Transverse colon (tissue), 4 donors: ENCODE results near the gene CAPN12.

ENCODE experiments used
- EP300 ChIP-seq: sonication (generic); formaldehyde crosslinking; IDR thresholded peaks from one replicate; pipeline ENCODE4 v1.6.1; 2017; ENCODE audit warnings: antibody characterized with exemption, low read depth
- POLR2A ChIP-seq: fragments of 450-650 bp; IDR thresholded peaks from one replicate; pipeline ENCODE4 v1.6.1; 2016; ENCODE audit warnings: antibody characterized with exemption, mild to moderate bottlenecking, moderate library complexity
- POLR2AphosphoS5 ChIP-seq, 3 donors: sonication (generic); formaldehyde crosslinking; IDR thresholded peaks; one replicate each; pipeline ENCODE4 v1.6.1; 2016; ENCODE audit warnings: antibody characterized with exemption in 3 of 3
- TF ChIP-seq, protein P1 (sequence below), 5 experiments: fragments of 200-600 bp in 3 of 5; fragments of 450-650 bp in 2 of 5; sonication (generic) in 3 of 5; IDR thresholded peaks; 1 replicate in 2 of 5; 2 replicates in 3 of 5; pipeline ENCODE4 v1.5.1; 2016 to 2017; ENCODE audit warnings: antibody characterized with exemption in 5 of 5, inconsistent platforms in 3 of 5, mild to moderate bottlenecking in 2 of 5, moderate library complexity in 1 of 5

- TF ChIP-seq, protein P1, sequence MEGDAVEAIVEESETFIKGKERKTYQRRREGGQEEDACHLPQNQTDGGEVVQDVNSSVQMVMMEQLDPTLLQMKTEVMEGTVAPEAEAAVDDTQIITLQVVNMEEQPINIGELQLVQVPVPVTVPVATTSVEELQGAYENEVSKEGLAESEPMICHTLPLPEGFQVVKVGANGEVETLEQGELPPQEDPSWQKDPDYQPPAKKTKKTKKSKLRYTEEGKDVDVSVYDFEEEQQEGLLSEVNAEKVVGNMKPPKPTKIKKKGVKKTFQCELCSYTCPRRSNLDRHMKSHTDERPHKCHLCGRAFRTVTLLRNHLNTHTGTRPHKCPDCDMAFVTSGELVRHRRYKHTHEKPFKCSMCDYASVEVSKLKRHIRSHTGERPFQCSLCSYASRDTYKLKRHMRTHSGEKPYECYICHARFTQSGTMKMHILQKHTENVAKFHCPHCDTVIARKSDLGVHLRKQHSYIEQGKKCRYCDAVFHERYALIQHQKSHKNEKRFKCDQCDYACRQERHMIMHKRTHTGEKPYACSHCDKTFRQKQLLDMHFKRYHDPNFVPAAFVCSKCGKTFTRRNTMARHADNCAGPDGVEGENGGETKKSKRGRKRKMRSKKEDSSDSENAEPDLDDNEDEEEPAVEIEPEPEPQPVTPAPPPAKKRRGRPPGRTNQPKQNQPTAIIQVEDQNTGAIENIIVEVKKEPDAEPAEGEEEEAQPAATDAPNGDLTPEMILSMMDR (IDR thresholded peaks at IDR 0.05): no peak
- TF ChIP-seq EP300: no peak
- TF ChIP-seq POLR2AphosphoS5 (IDR thresholded peaks at IDR 0.05): no peak
- no peak for TF ChIP-seq POLR2A
Measured at GRCh38 chr19:38690832-38691231, 53.4 kb downstream of the CAPN12 start.
